ENCODE results near the gene PUS3. TPM values are rescaled to one million over a fixed set of nuclear protein-coding genes. Genes with fewer than 3 reads are reported as not detected.
"Not testable (repeated sequence)": the region's sequence is repeated elsewhere in the genome, so short reads cannot be mapped to it uniquely, and the experiment has no call there.

The PUS3 gene
- total RNA-seq, 1 experiment from 2014 or later, result 5.7 TPM

DNA sequence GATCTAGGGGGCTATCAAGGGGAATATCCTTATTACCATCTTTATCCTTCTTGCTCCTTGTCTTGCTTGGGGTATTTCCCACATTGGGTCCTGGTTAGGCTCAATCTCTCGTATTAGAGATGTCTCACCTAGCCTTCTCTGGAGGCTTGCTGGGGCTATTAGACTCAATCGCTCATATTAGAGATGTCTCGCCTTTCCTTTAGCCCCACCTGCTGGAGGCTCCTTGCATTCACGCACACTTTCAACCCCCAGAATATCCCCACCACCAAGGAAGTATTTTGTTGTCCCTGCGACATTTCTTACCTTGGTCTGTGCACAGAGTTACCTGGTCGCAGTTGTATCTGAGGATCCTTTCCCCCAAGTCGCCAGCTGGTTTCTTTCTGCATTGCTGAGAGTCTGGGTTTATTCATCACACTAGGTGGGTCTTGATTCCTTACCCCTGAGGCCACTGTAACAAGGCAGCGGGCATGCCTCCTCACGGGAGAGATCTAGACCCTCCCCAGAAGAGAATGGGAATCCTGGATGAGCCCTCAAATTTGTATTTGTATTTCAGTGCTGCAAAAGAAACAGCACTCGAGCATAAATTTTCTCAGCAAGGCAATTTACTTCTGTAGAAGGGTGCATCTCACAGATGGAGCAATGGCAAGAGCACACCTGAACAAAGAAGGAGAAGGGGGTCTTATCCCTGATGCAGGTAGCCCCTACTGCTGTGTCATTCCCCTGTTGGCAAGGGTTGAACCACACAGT is 31.4 kb downstream of the PUS3 start:
- Histone ChIP-seq H3K4me2 (no peak overlapping the region), H3K9me2 (ENCODE audit: insufficient read depth) (no peaks in the 10 kb centered on the region), H4K20me1 (ENCODE audit: insufficient read depth) (no peaks in the 10 kb centered on the region), H3K27me3 (ENCODE audit: insufficient read depth, low read depth) (no peaks in the 10 kb centered on the region; the same call in 1 of the 2 replicates), H2AFZ (no peak overlapping the region), H3K9me3 (ENCODE audit: insufficient read depth, low read depth) (peaks cover 5% of the 10 kb centered on the region; the same call in 1 of the 2 replicates), H3K4me3 (no peak overlapping the region), H3K79me2 (ENCODE audit: low read depth) (no peaks in the 10 kb centered on the region), H3F3A (ENCODE audit: insufficient read depth, low read depth) (no peaks in the 10 kb centered on the region), H3K36me3 (ENCODE audit: low read depth) (no peaks in the 10 kb centered on the region), H3K4me1 (replicated peaks; ENCODE audit: insufficient read depth) (no peaks in the 10 kb centered on the region), H3K27ac (no peak overlapping the region)
- no TSS peak for BruUV-seq (replicated peaks)
- POLR2A ChIA-PET (ENCODE audit: unreplicated experiment), result no interaction called here
- no peak for DNase-seq
- intact Hi-C loops (cut with micrococcal nuclease; ENCODE audit: unreplicated experiment), result loop anchor here (5.0 to 10.0 kb wide), 2 partner anchors 907 to 1469 kb away; no protein-coding TSS in a partner anchor
- TF ChIP-seq CTCF (conservative IDR thresholded peaks at IDR 0.05) (peak; percentile 51; the same call in 1 of the 2 replicates), EZH2 (IDR thresholded peaks at IDR 0.05; ENCODE audit: low read depth) (no peak)
- CTCF ChIA-PET, result no interaction called here

DNA sequence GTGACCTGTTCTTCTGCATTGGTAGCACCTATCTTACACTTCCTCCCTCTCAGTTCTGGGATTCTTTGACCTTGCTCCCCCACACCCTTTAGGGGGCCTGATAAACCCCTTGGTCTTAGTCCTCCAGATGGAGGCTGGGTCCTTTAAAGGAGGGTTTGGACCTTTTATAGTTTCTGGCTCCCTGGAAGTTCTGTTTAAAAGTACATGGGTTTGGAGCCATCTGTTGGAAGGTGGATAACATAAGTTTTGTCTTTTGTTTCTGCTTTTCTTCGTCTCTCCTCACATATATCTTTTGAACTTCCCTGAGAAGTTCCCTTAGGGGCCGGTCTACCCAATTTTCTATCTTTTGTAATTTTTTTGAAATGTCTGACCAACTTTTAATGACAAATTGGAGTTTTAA is 33.5 kb downstream of the PUS3 start:
- Histone ChIP-seq H4K20me1 (ENCODE audit: insufficient read depth) (no peaks in the 10 kb centered on the region), H3K27ac (no peak overlapping the region), H3K27me3 (ENCODE audit: insufficient read depth, low read depth) (no peaks in the 10 kb centered on the region; the same call in 1 of the 2 replicates), H3K79me2 (ENCODE audit: low read depth) (no peaks in the 10 kb centered on the region), H3K36me3 (ENCODE audit: low read depth) (no peaks in the 10 kb centered on the region), H3K4me3 (no peak overlapping the region), H3K9me3 (ENCODE audit: insufficient read depth, low read depth) (peaks cover 5% of the 10 kb centered on the region), H3K4me1 (replicated peaks; ENCODE audit: insufficient read depth) (no peaks in the 10 kb centered on the region), H3K4me2 (no peak overlapping the region), H3K9me2 (ENCODE audit: insufficient read depth) (no peaks in the 10 kb centered on the region), H2AFZ (no peak overlapping the region), H3F3A (ENCODE audit: insufficient read depth, low read depth) (no peaks in the 10 kb centered on the region)
- no peak for DNase-seq
- no TSS peak for BruUV-seq (replicated peaks)
- intact Hi-C loops (cut with micrococcal nuclease; ENCODE audit: unreplicated experiment), result no loop called here
- ChIA-PET CTCF (interaction anchor here (0.6 kb wide), 1 partner anchor 1289 kb away, joined by 3 read pairs; no protein-coding TSS in a partner anchor), POLR2A (ENCODE audit: unreplicated experiment) (no interaction called here)
- TF ChIP-seq EZH2 (IDR thresholded peaks at IDR 0.05; ENCODE audit: low read depth) (no peak), CTCF (conservative IDR thresholded peaks at IDR 0.05) (no peak)

DNA sequence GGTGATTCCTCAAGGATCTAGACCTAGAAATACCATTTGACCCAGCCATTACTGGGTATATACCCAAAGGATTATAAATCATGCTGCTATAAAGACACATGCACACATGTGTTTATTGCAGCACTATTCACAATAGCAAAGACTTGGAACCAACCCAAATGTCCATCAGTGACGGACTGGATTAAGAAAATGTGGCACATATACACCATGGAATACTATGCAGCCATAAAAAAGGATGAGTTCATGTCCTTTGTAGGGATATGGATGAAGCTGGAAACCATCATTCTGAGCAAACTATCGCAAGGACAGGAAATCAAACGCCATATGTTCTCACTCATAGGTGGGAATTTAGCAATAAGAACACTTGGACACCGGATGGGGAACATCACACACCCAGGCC is 37.7 kb downstream of the PUS3 start:
- H3K27ac ChIP-seq; H3K9me3 ChIP-seq (ENCODE audit: insufficient read depth, low read depth); POLR2A ChIA-PET (ENCODE audit: unreplicated experiment); H3K36me3 ChIP-seq (ENCODE audit: low read depth); H3K9me2 ChIP-seq (ENCODE audit: insufficient read depth); H3K4me2 ChIP-seq; H2AFZ ChIP-seq; H3K4me3 ChIP-seq; H3F3A ChIP-seq (ENCODE audit: insufficient read depth, low read depth); intact Hi-C loops (cut with micrococcal nuclease; ENCODE audit: unreplicated experiment); DNase-seq; H3K79me2 ChIP-seq (ENCODE audit: low read depth); H3K4me1 ChIP-seq (replicated peaks; ENCODE audit: insufficient read depth); CTCF ChIA-PET; H3K27me3 ChIP-seq (ENCODE audit: insufficient read depth, low read depth); H4K20me1 ChIP-seq (ENCODE audit: insufficient read depth); BruUV-seq (replicated peaks): not testable (repeated sequence)

DNA sequence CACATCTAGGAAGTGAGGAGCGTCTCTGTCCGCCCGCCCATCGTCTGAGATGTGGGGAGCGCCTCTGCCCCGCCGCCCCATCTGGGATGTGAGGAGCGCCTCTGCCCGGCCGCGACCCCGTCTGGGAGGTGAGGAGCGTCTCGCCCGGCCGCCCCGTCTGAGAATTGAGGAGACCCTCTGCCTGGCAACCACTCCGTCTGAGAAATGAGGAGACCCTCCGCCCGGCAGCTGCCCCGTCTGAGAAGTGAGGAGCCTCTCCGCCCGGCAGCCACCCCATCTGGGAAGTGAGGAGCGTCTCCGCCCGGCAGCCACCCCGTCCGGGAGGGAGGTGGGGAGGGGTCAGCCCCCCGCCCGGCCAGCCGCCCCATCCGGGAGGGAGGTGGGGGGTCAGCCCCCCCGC is 40.2 kb downstream of the PUS3 start:
- H3K4me2 ChIP-seq; POLR2A ChIA-PET (ENCODE audit: unreplicated experiment); H3K9me2 ChIP-seq (ENCODE audit: insufficient read depth); intact Hi-C loops (cut with micrococcal nuclease; ENCODE audit: unreplicated experiment); H3K4me3 ChIP-seq; H3K36me3 ChIP-seq (ENCODE audit: low read depth); H3K9me3 ChIP-seq (ENCODE audit: insufficient read depth, low read depth); DNase-seq; H3F3A ChIP-seq (ENCODE audit: insufficient read depth, low read depth); BruUV-seq (replicated peaks); H4K20me1 ChIP-seq (ENCODE audit: insufficient read depth); CTCF ChIA-PET; H3K4me1 ChIP-seq (replicated peaks; ENCODE audit: insufficient read depth); H3K27me3 ChIP-seq (ENCODE audit: insufficient read depth, low read depth); H3K27ac ChIP-seq; H3K79me2 ChIP-seq (ENCODE audit: low read depth); H2AFZ ChIP-seq: not testable (repeated sequence)

- BruUV-seq (replicated peaks); H4K20me1 ChIP-seq (ENCODE audit: insufficient read depth); intact Hi-C loops (cut with micrococcal nuclease; ENCODE audit: unreplicated experiment); H3K9me2 ChIP-seq (ENCODE audit: insufficient read depth); H3K27ac ChIP-seq; H3K4me1 ChIP-seq (replicated peaks; ENCODE audit: insufficient read depth); H3K79me2 ChIP-seq (ENCODE audit: low read depth); H3K4me3 ChIP-seq; H3K9me3 ChIP-seq (ENCODE audit: insufficient read depth, low read depth); H3F3A ChIP-seq (ENCODE audit: insufficient read depth, low read depth); H2AFZ ChIP-seq; CTCF ChIA-PET; H3K4me2 ChIP-seq; H3K27me3 ChIP-seq (ENCODE audit: insufficient read depth, low read depth); DNase-seq; POLR2A ChIA-PET (ENCODE audit: unreplicated experiment); H3K36me3 ChIP-seq (ENCODE audit: low read depth): not testable (repeated sequence)
Observed at GRCh38 chr11:125857670-125858069, 45.3 kb downstream of the PUS3 start.
